Natural killer cell treated with Interleukin-12 subunit alpha and Interleukin-12 subunit beta and Interleukin-15 and Interleukin-18, amount 100 ng/mL, for 72 hours (primary cell): ENCODE measurements around the gene UBE2F. TPM values are rescaled to one million over a fixed set of nuclear protein-coding genes. Genes with fewer than 3 reads are reported as not detected.
"Not testable (repeated sequence)": the region's sequence is repeated elsewhere in the genome, so short reads cannot be mapped to it uniquely, and the experiment has no call there.

Source experiments
- ATAC-seq, 2 donors: fragments of 150-1000 bp; cut with Tn5 transposase in 1 of 2; sonication (Bioruptor Pico), chemical (Tn5 transposase) in 1 of 2; 2 replicates each; pipeline ENCODE4 v1.10.0; 2021
- DNase-seq: peaks from one replicate; pipeline ENCODE4 v3.0.0; 2022; ENCODE audit warnings: low spot score
- H3K27ac Mint-ChIP-seq, 2 donors: 1 replicate in 1 of 2; 2 replicates in 1 of 2; pipeline ENCODE4 v1.8.0; 2022; ENCODE audit warnings: mixed read lengths in 2 of 2, mild to moderate bottlenecking in 1 of 2, moderate library complexity in 1 of 2
- H3K27me3 Mint-ChIP-seq, 2 donors: 1 replicate in 1 of 2; 2 replicates in 1 of 2; pipeline ENCODE4 v1.8.0; 2022; ENCODE audit warnings: mixed read lengths in 2 of 2
- H3K36me3 Mint-ChIP-seq: one replicate; pipeline ENCODE4 v1.8.0; 2022; ENCODE audit warnings: mixed read lengths
- H3K4me1 Mint-ChIP-seq, 2 donors: 1 replicate in 1 of 2; 2 replicates in 1 of 2; pipeline ENCODE4 v1.8.0; 2022; ENCODE audit warnings: low read depth in 2 of 2, mixed read lengths in 2 of 2, mild to moderate bottlenecking in 1 of 2
- H3K4me3 Mint-ChIP-seq: one replicate; pipeline ENCODE4 v1.8.0; 2022; ENCODE audit warnings: mixed read lengths
- H3K9me3 Mint-ChIP-seq: 2 replicates; pipeline ENCODE4 v1.8.0; 2022; ENCODE audit warnings: mixed read lengths
- total RNA-seq, 2 donors: library from RNA; stranded (reverse); gene quantifications; one replicate each; pipeline ENCODE4 v1.2.3, GENCODE V29; 2022

UBE2F gene
- total RNA-seq, 2 donors from 2014 or later = 51.3 to 78.0 TPM

DNA sequence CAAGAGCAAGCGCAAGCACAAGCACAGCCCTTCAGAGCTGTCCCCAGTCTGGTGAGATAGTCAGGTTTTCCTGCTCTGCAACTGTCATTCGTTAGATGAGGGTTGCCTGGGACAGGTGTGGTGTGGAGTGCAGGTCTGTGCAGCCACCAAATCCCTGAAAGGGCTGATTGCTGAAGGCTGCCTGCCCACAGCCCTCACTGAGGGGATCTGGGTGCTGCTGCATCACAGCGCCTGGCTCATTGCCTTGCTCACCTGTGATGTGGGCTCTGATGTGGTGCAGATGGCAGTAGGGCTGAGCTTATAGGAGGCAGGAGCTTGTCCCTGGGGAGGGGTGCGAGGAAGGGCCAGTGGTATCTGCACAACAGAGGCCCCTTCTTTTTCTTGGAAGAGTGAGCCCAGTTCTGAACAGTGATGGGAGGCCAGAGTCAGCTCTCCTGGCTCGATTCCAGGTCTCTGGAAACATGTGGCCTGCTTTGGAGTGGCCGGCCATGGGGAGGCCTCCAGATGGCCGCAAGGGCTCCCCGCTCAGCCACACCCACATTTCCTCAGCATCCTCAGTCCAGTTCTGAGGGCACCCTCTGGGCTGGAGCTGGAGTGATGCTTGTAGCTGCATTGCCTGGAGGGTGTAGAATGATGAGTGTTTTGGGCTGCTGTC lies 11.4 kb downstream of the UBE2F start:
- peak overlapping the region; percentile 68 to 80 for H3K27ac Mint-ChIP-seq
- DNase-seq (no peak), ATAC-seq (no peak)
- H3K4me1 Mint-ChIP-seq = peaks cover 49 to 57% of the 10 kb centered on the region in 2 donors
- H3K36me3 Mint-ChIP-seq = no peaks in the 10 kb centered on the region
- H3K27me3 Mint-ChIP-seq = no peaks in the 10 kb centered on the region
- no peak overlapping the region for H3K4me3 Mint-ChIP-seq
- no peaks in the 10 kb centered on the region for H3K9me3 Mint-ChIP-seq

GRCh38 chr2:237979331-237979730 lies 12.5 kb downstream of the UBE2F start:
- DNase-seq (no peak), ATAC-seq (peak; percentile 43 to 54)
- Mint-ChIP-seq H3K4me1 (peaks cover 54 to 64% of the 10 kb centered on the region in 2 donors), H3K4me3 (peak overlapping the region; percentile 29), H3K9me3 (no peaks in the 10 kb centered on the region), H3K36me3 (no peaks in the 10 kb centered on the region), H3K27ac (peak overlapping the region; percentile 77 to 80), H3K27me3 (no peaks in the 10 kb centered on the region)

DNA sequence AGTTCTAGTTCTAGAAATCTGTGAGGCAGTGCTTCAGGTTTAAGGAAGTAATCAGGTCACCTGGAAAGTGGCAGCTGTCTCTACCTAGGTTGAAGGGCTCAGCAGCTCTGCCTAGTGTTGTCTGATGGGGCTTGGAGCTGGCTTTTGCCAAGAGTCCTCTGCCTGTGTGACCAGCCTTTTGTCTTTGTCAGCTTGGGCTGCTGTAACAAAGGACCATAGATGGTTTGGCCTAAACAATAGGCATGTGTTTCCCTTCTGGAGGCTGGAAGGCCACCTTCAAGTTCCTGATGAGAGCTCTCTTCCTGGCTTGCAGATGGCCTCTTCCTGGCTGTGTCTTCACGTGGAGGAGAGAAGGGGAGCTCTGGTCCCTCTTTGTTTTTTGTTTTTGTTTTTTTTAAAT lies 13.3 kb downstream of the UBE2F start:
- no peaks in the 10 kb centered on the region for H3K27me3 Mint-ChIP-seq
- no peak for ATAC-seq
- no peaks in the 10 kb centered on the region for H3K36me3 Mint-ChIP-seq
- no peak overlapping the region for H3K4me3 Mint-ChIP-seq
- H3K9me3 Mint-ChIP-seq = no peaks in the 10 kb centered on the region
- H3K27ac Mint-ChIP-seq = peak overlapping the region; percentile 77 to 80
- peaks cover 58 to 67% of the 10 kb centered on the region in 2 donors for H3K4me1 Mint-ChIP-seq
- no peak for DNase-seq

GRCh38 chr2:237980751-237981150 lies 13.9 kb downstream of the UBE2F start:
- Mint-ChIP-seq H3K4me1 (peaks cover 63 to 71% of the 10 kb centered on the region in 2 donors), H3K27ac (peak overlapping the region; percentile 77 to 80), H3K36me3 (no peaks in the 10 kb centered on the region), H3K4me3 (peak overlapping the region; percentile 53), H3K27me3 (no peaks in the 10 kb centered on the region), H3K9me3 (no peaks in the 10 kb centered on the region)
- DNase-seq (peak; percentile 69), ATAC-seq (peak; percentile 70 to 84)

- not testable (repeated sequence) for H3K4me3 Mint-ChIP-seq, H3K36me3 Mint-ChIP-seq, H3K27me3 Mint-ChIP-seq, H3K27ac Mint-ChIP-seq, DNase-seq, H3K9me3 Mint-ChIP-seq, ATAC-seq
- H3K4me1 Mint-ChIP-seq = peaks cover 67 to 68% of the 10 kb centered on the region in 2 donors
Measured at GRCh38 chr2:237981621-237982020, 14.8 kb downstream of the UBE2F start.

- Mint-ChIP-seq H3K27me3 (no peaks in the 10 kb centered on the region), H3K9me3 (no peaks in the 10 kb centered on the region), H3K4me3 (no peak overlapping the region), H3K36me3 (peaks cover 3% of the 10 kb centered on the region), H3K27ac (peak overlapping the region in 1 of 2 donors; percentile 65), H3K4me1 (peaks cover 66 to 71% of the 10 kb centered on the region in 2 donors)
- ATAC-seq = no peak
- no peak for DNase-seq
Measured at GRCh38 chr2:237982039-237982725, 15.4 kb downstream of the UBE2F start.

DNA sequence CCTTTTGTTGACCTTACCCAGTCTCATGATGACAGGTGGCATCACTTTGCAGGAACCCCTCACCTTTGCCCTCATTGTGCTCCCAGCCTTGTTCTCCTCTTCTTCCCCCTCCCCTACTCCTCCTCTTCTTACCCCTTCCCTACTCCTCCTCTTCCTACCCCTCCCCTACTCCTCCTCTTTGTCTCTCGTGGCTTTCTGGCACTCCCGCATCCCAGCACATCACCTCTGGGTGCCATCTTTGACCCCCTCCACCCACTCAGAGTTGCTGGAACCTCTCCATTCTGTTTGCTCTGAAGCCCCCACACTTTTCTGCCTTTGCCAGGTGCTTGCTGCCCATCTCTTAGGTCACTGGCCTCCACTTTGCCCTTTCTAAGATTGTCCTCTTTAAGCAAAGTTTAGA lies 17.1 kb downstream of the UBE2F start:
- Mint-ChIP-seq H3K36me3 (peaks cover 10% of the 10 kb centered on the region), H3K9me3 (no peaks in the 10 kb centered on the region), H3K27me3 (no peaks in the 10 kb centered on the region), H3K4me3 (no peak overlapping the region), H3K4me1 (peaks cover 58 to 60% of the 10 kb centered on the region in 2 donors), H3K27ac (peak overlapping the region; percentile 13 to 65)
- DNase-seq (no peak), ATAC-seq (no peak)

- Mint-ChIP-seq H3K4me1 (peaks cover 34 to 38% of the 10 kb centered on the region in 2 donors), H3K36me3 (peaks cover 13% of the 10 kb centered on the region), H3K27me3 (no peaks in the 10 kb centered on the region), H3K4me3 (no peak overlapping the region), H3K27ac (peak overlapping the region; percentile 45 to 50), H3K9me3 (no peaks in the 10 kb centered on the region)
- ATAC-seq = no peak
- no peak for DNase-seq
Measured at GRCh38 chr2:237987268-237987667, 20.5 kb downstream of the UBE2F start.

- Mint-ChIP-seq H3K36me3 (peaks cover 8% of the 10 kb centered on the region), H3K27me3 (no peaks in the 10 kb centered on the region), H3K4me1 (peaks cover 28 to 35% of the 10 kb centered on the region in 2 donors), H3K9me3 (no peaks in the 10 kb centered on the region), H3K4me3 (no peak overlapping the region), H3K27ac (peak overlapping the region; percentile 97)
- no peak for DNase-seq
- no peak for ATAC-seq
Measured at GRCh38 chr2:237993701-237994100, 26.9 kb downstream of the UBE2F start.

DNA sequence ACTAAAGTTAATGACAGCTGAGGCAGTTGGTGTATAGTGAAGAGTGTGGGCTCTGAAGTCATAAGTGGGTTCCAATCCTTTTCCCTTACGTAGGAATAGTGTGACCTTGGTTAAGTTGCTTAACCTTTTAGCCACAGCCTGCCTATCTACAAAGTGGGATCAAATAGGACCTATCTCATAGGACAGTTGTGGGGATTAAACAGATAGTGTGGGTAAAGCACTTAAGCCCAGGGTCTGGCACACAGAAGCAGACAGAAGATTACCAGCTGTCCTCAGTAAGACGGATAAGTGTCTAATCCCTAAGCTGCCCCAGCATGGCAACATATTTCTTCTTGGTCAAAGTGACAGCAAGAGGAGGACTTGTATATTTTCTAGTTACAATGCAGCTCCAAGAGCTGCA lies 28.2 kb downstream of the UBE2F start:
- Mint-ChIP-seq H3K36me3 (peaks cover 4% of the 10 kb centered on the region), H3K9me3 (no peaks in the 10 kb centered on the region), H3K27me3 (no peaks in the 10 kb centered on the region), H3K4me1 (peaks cover 36 to 37% of the 10 kb centered on the region in 2 donors), H3K4me3 (no peak overlapping the region), H3K27ac (peak overlapping the region; percentile 97)
- DNase-seq (no peak), ATAC-seq (no peak)

DNA sequence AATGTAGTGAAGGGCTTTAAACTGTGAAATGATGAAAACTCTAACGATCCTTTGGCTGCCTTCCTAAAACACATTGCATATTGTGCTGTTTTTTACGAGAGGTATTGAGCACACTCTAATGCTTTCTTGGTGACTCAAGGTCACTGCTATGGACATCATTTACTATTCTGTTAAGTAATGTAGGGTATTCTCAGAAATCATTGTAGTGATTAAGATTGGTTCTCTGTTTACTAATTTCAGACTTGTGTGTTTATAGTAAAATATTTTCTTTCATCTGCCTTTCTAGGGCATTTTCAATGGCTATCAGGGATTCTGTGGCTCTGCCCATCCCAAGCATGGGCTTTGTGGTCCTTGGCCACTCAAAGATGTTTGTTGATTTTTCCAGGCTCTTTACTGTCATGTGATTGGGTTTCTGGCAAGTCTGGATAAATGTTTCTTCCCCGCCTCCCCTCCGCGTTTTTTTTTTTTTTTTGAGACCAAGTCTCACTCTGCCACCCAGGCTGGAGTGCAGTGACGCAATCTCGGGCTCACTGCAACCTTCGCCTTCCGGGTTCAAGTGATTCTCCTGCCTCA lies 29.3 kb downstream of the UBE2F start:
- ATAC-seq = no peak
- Mint-ChIP-seq H3K27ac (peak overlapping the region; percentile 97), H3K4me1 (peaks cover 37 to 41% of the 10 kb centered on the region in 2 donors), H3K27me3 (no peaks in the 10 kb centered on the region), H3K9me3 (no peaks in the 10 kb centered on the region), H3K36me3 (peaks cover 8% of the 10 kb centered on the region), H3K4me3 (no peak overlapping the region)
- DNase-seq = no peak

DNA sequence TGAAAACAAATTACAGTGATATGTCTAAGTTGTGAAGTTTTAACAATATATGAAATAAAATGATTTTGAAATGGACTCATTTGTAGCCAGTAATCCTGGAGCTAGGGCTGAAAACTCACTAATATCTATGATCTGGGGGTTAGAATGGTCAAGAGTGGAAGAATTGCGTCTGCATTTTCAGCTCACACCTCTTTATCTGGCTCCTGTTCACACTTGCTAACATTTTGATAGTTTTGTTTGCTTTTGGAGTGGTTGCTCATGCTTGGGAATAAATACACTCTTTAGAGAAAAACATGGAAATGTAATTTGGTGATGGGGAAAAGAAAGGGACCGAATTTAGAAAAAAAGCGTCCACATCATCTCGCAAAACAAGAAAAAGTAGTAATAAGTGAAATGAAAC lies 30.7 kb downstream of the UBE2F start:
- H3K4me1 Mint-ChIP-seq = peaks cover 35 to 46% of the 10 kb centered on the region in 2 donors
- no peaks in the 10 kb centered on the region for H3K9me3 Mint-ChIP-seq
- DNase-seq (no peak), ATAC-seq (no peak)
- H3K27me3 Mint-ChIP-seq = no peaks in the 10 kb centered on the region
- peaks cover 8% of the 10 kb centered on the region for H3K36me3 Mint-ChIP-seq
- peak overlapping the region; percentile 97 for H3K27ac Mint-ChIP-seq
- H3K4me3 Mint-ChIP-seq = peak overlapping the region; percentile 85

GRCh38 chr2:237998530-237998929 lies 31.7 kb downstream of the UBE2F start:
- peak overlapping the region; percentile 97 for H3K27ac Mint-ChIP-seq
- peaks cover 8% of the 10 kb centered on the region for H3K36me3 Mint-ChIP-seq
- ATAC-seq = peak; percentile 93 to 95
- no peak for DNase-seq
- H3K9me3 Mint-ChIP-seq = no peaks in the 10 kb centered on the region
- no peaks in the 10 kb centered on the region for H3K27me3 Mint-ChIP-seq
- H3K4me1 Mint-ChIP-seq = peaks cover 39 to 52% of the 10 kb centered on the region in 2 donors
- peak overlapping the region; percentile 85 for H3K4me3 Mint-ChIP-seq
